SK-N-SH treated with all-trans-retinoic acid at 6 μM for 48 hours (cell line): Measurements from ENCODE around the gene OR2D3.

ENCODE experiments used
- ATAC-seq: fragments of 200-7000 bp; cut with Tn5 transposase; 3 replicates; pipeline ENCODE4 v1.9.1; 2020; ENCODE audit warnings: mild to moderate bottlenecking, moderate library complexity
- ARNTL ChIP-seq: fragments of 450-650 bp; formaldehyde crosslinking; IDR thresholded peaks from 2 replicates; pipeline ENCODE4 v1.5.0; 2020; ENCODE audit warnings: low read depth, mild to moderate bottlenecking, moderate library complexity, borderline replicate concordance
- BACH2 ChIP-seq: fragments of 250-450 bp; sonication (Bioruptor Pico); IDR thresholded peaks from 2 replicates; pipeline ENCODE4 v1.9.0; 2021; ENCODE audit warnings: mild to moderate bottlenecking, borderline replicate concordance
- CSDC2 ChIP-seq: fragments of 250-450 bp; sonication (Bioruptor Pico); IDR thresholded peaks from 2 replicates; pipeline ENCODE4 v1.5.0; 2020; ENCODE audit warnings: mild to moderate bottlenecking, moderate library complexity
- ESRRG ChIP-seq: fragments of 250-450 bp; sonication (Bioruptor Pico); IDR thresholded peaks from 2 replicates; pipeline ENCODE4 v1.6.1; 2021; ENCODE audit warnings: mild to moderate bottlenecking
- GLIS3 ChIP-seq: fragments of 250-450 bp; sonication (Bioruptor Pico); IDR thresholded peaks from 2 replicates; pipeline ENCODE4 v1.5.0; 2020; ENCODE audit warnings: mild to moderate bottlenecking, moderate library complexity
- ISL1 ChIP-seq: fragments of 250-450 bp; sonication (Bioruptor Pico); IDR thresholded peaks from 2 replicates; pipeline ENCODE4 v2.1.2; 2022; ENCODE audit warnings: mild to moderate bottlenecking, moderate library complexity
- OSR1 ChIP-seq: fragments of 250-450 bp; sonication (Bioruptor Pico); IDR thresholded peaks from 2 replicates; pipeline ENCODE4 v1.8.0; 2022; ENCODE audit warnings: moderate library complexity, mild to moderate bottlenecking, inconsistent platforms
- PPARA ChIP-seq: fragments of 250-450 bp; sonication (Bioruptor Pico); IDR thresholded peaks from 2 replicates; pipeline ENCODE4 v1.5.0; 2020; ENCODE audit warnings: mild to moderate bottlenecking, borderline replicate concordance
- RARB ChIP-seq: fragments of 250-450 bp; sonication (Bioruptor Pico); IDR thresholded peaks from 2 replicates; pipeline ENCODE4 v1.8.0; 2021; ENCODE audit warnings: mild to moderate bottlenecking, moderate library complexity
- SNAI2 ChIP-seq: fragments of 250-450 bp; sonication (Bioruptor Pico); IDR thresholded peaks from 2 replicates; pipeline ENCODE4 v1.5.0; 2020; ENCODE audit warnings: mild to moderate bottlenecking, moderate library complexity
- TCF4 ChIP-seq: fragments of 250-450 bp; sonication (Bioruptor Pico); IDR thresholded peaks from 2 replicates; pipeline ENCODE4 v1.8.0; 2021; ENCODE audit warnings: mild to moderate bottlenecking, moderate library complexity, borderline replicate concordance
- TOX ChIP-seq: fragments of 250-450 bp; sonication (Bioruptor Pico); IDR thresholded peaks from 2 replicates; pipeline ENCODE4 v1.8.0; 2021; ENCODE audit warnings: mild to moderate bottlenecking, moderate library complexity, borderline replicate concordance
- ZC3H10 ChIP-seq: fragments of 250-450 bp; sonication (Bioruptor Pico); IDR thresholded peaks from 2 replicates; pipeline ENCODE4 v1.5.1; 2021; ENCODE audit warnings: mild to moderate bottlenecking, moderate library complexity
- ZFP3 ChIP-seq: fragments of 250-450 bp; sonication (Bioruptor Pico); IDR thresholded peaks from 2 replicates; pipeline ENCODE4 v1.5.0; 2020; ENCODE audit warnings: mild to moderate bottlenecking, moderate library complexity
- ZFP30 ChIP-seq: fragments of 450-650 bp; formaldehyde crosslinking; IDR thresholded peaks from 2 replicates; pipeline ENCODE4 v1.5.0; 2022; ENCODE audit warnings: mild to moderate bottlenecking, moderate library complexity
- ZNF565 ChIP-seq: fragments of 450-650 bp; formaldehyde crosslinking; conservative IDR thresholded peaks from 2 replicates; pipeline ENCODE4 v1.5.0; 2020; ENCODE audit warnings: low read depth, mild to moderate bottlenecking, moderate library complexity
- ZNF70 ChIP-seq: fragments of 450-650 bp; formaldehyde crosslinking; IDR thresholded peaks from 2 replicates; pipeline ENCODE4 v1.5.0; 2020; ENCODE audit warnings: mild to moderate bottlenecking, moderate library complexity
- TF ChIP-seq, protein P1 (sequence below): fragments of 250-450 bp; sonication (Bioruptor Pico); IDR thresholded peaks from 2 replicates; pipeline ENCODE4 v1.8.0; 2020; ENCODE audit warnings: mild to moderate bottlenecking, moderate library complexity, borderline replicate concordance
- TF ChIP-seq, protein P2 (sequence below): fragments of 250-450 bp; sonication (Bioruptor Pico); IDR thresholded peaks from 2 replicates; pipeline ENCODE4 v1.5.1; 2021; ENCODE audit warnings: mild to moderate bottlenecking, moderate library complexity
- TF ChIP-seq, protein P3 (sequence below): fragments of 250-450 bp; sonication (Bioruptor Pico); IDR thresholded peaks from 2 replicates; pipeline ENCODE4 v1.5.0; 2020; ENCODE audit warnings: mild to moderate bottlenecking, moderate library complexity
- TF ChIP-seq, protein P4 (sequence below): fragments of 250-450 bp; sonication (Bioruptor Pico); IDR thresholded peaks from 2 replicates; pipeline ENCODE4 v1.5.1; 2020; ENCODE audit warnings: low read depth, mild to moderate bottlenecking, moderate library complexity

Gene OR2D3

DNA sequence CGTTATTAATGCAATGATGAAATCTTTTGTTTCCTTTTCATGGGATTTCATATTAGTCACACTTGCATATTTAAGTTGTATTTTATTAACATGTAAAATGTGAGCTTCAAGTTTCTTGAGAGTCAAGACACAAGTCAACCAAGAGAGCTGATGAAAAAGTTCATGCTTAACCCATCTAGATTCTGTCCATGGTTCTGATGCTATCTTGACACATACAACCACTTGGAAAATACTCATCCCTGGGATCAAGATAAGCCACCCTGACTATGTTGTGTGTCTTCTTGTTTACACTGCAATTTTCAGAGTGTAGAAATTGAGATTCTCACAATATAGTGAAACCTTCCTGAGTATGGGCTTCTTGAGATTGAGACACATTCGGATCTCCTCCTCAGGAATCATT, 45.0 kb upstream of the OR2D3 start:
- no peak for ATAC-seq
- TF ChIP-seq ZNF70: no peak
- no peak for TF ChIP-seq BACH2 (CRISPR knock-in tag)
- no peak for TF ChIP-seq ESRRG (CRISPR knock-in tag)
- no peak for TF ChIP-seq SNAI2 (CRISPR knock-in tag)
- TF ChIP-seq, protein P1, sequence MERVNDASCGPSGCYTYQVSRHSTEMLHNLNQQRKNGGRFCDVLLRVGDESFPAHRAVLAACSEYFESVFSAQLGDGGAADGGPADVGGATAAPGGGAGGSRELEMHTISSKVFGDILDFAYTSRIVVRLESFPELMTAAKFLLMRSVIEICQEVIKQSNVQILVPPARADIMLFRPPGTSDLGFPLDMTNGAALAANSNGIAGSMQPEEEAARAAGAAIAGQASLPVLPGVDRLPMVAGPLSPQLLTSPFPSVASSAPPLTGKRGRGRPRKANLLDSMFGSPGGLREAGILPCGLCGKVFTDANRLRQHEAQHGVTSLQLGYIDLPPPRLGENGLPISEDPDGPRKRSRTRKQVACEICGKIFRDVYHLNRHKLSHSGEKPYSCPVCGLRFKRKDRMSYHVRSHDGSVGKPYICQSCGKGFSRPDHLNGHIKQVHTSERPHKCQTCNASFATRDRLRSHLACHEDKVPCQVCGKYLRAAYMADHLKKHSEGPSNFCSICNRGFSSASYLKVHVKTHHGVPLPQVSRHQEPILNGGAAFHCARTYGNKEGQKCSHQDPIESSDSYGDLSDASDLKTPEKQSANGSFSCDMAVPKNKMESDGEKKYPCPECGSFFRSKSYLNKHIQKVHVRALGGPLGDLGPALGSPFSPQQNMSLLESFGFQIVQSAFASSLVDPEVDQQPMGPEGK (CRISPR knock-in tag): no peak
- TF ChIP-seq CSDC2 (CRISPR knock-in tag): no peak
- no peak for TF ChIP-seq ISL1 (CRISPR knock-in tag)
- no peak for TF ChIP-seq ARNTL (CRISPR knock-in tag)
- TF ChIP-seq TCF4 (CRISPR knock-in tag): no peak
- TF ChIP-seq TOX: no peak
- no peak for TF ChIP-seq PPARA (CRISPR knock-in tag)
- TF ChIP-seq, protein P2, sequence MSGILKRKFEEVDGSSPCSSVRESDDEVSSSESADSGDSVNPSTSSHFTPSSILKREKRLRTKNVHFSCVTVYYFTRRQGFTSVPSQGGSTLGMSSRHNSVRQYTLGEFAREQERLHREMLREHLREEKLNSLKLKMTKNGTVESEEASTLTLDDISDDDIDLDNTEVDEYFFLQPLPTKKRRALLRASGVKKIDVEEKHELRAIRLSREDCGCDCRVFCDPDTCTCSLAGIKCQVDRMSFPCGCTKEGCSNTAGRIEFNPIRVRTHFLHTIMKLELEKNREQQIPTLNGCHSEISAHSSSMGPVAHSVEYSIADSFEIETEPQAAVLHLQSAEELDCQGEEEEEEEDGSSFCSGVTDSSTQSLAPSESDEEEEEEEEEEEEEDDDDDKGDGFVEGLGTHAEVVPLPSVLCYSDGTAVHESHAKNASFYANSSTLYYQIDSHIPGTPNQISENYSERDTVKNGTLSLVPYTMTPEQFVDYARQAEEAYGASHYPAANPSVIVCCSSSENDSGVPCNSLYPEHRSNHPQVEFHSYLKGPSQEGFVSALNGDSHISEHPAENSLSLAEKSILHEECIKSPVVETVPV: no peak
- no peak for TF ChIP-seq ZNF565 (CRISPR knock-in tag)
- TF ChIP-seq, protein P3, sequence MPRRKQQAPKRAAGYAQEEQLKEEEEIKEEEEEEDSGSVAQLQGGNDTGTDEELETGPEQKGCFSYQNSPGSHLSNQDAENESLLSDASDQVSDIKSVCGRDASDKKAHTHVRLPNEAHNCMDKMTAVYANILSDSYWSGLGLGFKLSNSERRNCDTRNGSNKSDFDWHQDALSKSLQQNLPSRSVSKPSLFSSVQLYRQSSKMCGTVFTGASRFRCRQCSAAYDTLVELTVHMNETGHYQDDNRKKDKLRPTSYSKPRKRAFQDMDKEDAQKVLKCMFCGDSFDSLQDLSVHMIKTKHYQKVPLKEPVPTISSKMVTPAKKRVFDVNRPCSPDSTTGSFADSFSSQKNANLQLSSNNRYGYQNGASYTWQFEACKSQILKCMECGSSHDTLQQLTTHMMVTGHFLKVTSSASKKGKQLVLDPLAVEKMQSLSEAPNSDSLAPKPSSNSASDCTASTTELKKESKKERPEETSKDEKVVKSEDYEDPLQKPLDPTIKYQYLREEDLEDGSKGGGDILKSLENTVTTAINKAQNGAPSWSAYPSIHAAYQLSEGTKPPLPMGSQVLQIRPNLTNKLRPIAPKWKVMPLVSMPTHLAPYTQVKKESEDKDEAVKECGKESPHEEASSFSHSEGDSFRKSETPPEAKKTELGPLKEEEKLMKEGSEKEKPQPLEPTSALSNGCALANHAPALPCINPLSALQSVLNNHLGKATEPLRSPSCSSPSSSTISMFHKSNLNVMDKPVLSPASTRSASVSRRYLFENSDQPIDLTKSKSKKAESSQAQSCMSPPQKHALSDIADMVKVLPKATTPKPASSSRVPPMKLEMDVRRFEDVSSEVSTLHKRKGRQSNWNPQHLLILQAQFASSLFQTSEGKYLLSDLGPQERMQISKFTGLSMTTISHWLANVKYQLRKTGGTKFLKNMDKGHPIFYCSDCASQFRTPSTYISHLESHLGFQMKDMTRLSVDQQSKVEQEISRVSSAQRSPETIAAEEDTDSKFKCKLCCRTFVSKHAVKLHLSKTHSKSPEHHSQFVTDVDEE: no peak
- no peak for TF ChIP-seq RARB (CRISPR knock-in tag)
- no peak for TF ChIP-seq ZFP3
- TF ChIP-seq GLIS3 (CRISPR knock-in tag): no peak
- no peak for TF ChIP-seq OSR1 (CRISPR knock-in tag)
- TF ChIP-seq, protein P4, sequence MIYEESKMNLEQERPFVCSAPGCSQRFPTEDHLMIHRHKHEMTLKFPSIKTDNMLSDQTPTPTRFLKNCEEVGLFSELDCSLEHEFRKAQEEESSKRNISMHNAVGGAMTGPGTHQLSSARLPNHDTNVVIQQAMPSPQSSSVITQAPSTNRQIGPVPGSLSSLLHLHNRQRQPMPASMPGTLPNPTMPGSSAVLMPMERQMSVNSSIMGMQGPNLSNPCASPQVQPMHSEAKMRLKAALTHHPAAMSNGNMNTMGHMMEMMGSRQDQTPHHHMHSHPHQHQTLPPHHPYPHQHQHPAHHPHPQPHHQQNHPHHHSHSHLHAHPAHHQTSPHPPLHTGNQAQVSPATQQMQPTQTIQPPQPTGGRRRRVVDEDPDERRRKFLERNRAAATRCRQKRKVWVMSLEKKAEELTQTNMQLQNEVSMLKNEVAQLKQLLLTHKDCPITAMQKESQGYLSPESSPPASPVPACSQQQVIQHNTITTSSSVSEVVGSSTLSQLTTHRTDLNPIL (CRISPR knock-in tag): no peak
- no peak for TF ChIP-seq ZC3H10 (CRISPR knock-in tag)

DNA sequence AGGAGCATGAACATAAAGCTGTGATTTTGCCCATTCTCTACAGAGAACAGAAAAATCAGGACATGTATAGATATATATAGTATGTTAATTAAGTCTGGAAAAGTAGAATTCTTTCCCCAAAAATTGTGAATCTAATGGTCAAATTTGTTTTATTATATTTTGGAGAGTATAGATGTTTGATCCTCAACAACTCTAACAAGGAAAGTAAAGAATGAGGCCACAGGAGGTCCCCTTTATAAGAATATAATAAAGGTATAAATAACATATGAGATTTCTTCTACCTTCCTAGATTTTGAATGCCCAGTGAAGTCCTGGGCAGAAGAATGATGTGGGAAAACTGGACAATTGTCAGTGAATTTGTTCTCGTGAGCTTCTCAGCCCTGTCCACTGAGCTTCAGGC, 44.5 kb upstream of the OR2D3 start, which contains the start of gene OR10A4:
OR10A4 (plus strand) TSS at position 301 of the 400 bp plus-strand sequence; CDS start at position 324, 23 bp downstream.
- TF ChIP-seq CSDC2 (CRISPR knock-in tag): no peak
- TF ChIP-seq ZFP30: no peak
- no peak for TF ChIP-seq ESRRG (CRISPR knock-in tag)
- no peak for TF ChIP-seq ZC3H10 (CRISPR knock-in tag)
- TF ChIP-seq ARNTL (CRISPR knock-in tag): no peak
- no peak for TF ChIP-seq GLIS3 (CRISPR knock-in tag)
- TF ChIP-seq ZFP3: no peak
- TF ChIP-seq, protein P1 (CRISPR knock-in tag): no peak
- TF ChIP-seq ISL1 (CRISPR knock-in tag): no peak
- TF ChIP-seq, protein P2: no peak
- no peak for TF ChIP-seq SNAI2 (CRISPR knock-in tag)
- TF ChIP-seq, protein P3: no peak
- TF ChIP-seq ZNF70: no peak
- no peak for TF ChIP-seq RARB (CRISPR knock-in tag)
- TF ChIP-seq TCF4 (CRISPR knock-in tag): no peak
- ATAC-seq: no peak
